Stimulated activated CD8-positive, alpha-beta memory T cell treated with anti-CD3 and anti-CD28 coated beads, Interleukin-7, amount 100 ng/mL, for 24 hours (primary cell): ENCODE results near the gene SLC16A3.

Experiments
- DNase-seq: peaks from one replicate; pipeline ENCODE4 v3.0.0-alpha.2; 2020; ENCODE audit warnings: low read depth

Gene SLC16A3

DNA sequence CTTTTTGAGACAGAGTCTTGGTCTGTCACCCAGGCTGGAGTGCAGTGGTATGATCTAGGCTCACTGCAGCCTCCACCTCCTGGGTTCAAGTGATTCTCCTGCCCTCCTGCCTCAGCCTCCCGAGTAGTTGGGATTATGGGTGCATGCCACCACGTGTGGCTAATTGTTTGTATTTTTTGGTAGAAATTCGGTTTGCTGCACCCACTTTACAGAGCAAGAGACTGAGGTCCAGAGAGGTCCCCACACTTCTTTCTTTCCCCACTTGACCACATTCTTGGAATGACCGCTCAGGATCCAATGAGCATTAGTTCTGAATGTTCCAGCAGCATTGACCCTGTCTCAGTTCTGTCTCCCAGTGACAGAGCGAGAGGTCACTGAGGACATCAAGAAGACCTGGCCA is 5.3 kb upstream of the SLC16A3 start:
- DNase-seq = no peak

DNA sequence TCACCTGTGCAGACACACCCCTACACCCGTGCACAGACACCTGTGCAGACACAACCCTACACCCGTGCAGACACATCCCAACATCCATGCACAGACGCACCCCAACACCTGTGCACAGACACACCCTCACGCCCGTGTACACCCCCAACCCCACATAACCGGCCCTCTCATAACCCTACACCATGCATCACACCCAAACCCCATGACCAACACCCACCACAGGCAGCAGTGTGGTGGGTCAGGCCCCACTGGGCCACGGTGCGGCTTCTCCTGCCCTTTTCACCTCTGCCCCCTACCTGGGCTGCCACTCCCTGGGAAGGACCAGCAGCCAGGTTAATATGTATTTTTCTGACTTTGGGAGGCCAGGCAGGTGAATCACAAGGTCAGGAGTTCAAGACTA is 4.2 kb upstream of the SLC16A3 start:
- DNase-seq = no peak

DNA sequence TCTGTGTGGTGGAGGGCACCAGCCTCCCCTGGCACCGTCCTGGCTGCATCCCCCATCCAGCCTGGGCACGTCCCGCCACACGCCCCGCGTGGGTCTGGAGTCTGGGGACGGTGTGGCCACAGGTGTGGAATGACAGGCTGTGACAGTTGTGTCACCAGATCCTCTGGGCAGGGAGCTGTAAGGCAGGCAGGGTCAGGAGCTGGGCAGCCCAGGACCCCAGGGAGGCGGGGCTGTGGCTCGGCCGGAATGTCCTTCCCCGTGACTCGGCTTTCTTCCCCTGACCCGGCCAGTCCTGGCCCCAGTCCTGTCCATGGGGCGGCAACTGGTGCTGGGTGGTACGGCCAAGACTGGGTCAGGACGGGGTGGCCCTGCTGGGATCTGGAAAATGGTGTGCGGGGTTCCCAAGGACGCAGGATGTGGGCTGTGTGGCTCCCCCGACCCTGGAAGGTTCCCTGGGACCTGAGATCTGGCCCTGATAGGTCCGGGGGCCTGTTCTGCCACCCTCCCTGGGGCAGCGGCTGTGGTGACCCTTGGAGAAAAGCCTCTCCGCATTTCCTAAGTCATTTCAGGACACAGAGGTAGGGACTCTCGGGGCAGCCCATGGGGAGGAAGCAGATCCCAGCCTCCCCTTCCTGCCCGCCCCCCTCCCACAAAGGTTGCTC is 3.3 kb upstream of the SLC16A3 start:
- DNase-seq = no peak

DNA sequence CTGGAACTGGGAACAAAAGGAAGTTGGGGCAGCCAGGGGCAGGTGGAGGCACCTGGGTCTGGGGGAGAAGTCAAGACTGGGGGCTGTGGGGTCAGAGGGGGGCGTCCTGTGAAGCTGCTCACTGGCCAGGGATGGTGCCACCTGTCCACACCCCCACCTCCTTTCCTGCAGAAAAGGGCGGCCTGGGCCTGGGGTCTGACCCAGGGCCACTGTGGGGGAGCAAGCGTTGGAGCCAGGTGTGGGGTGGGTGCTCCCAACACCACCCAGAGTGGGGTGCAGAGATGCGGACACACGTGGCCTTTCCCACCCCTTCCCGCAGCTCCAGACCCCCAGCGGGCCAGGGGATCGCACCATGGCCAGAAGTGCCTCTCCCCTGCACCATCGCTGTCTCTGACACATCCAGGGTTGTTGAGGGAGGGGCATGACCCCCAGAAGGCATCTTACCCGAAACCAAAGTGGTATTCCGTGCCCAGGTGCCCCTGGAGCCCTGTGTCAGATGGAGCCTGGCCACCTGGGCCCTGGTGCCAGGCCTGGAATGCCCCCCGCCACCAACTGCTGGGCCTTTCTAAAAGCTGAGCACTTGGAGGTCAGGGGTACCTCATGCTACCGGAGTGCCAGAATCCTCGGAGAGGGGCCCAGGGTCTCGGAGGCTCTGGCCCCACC is 2.6 kb upstream of the SLC16A3 start:
- no peak for DNase-seq

DNA sequence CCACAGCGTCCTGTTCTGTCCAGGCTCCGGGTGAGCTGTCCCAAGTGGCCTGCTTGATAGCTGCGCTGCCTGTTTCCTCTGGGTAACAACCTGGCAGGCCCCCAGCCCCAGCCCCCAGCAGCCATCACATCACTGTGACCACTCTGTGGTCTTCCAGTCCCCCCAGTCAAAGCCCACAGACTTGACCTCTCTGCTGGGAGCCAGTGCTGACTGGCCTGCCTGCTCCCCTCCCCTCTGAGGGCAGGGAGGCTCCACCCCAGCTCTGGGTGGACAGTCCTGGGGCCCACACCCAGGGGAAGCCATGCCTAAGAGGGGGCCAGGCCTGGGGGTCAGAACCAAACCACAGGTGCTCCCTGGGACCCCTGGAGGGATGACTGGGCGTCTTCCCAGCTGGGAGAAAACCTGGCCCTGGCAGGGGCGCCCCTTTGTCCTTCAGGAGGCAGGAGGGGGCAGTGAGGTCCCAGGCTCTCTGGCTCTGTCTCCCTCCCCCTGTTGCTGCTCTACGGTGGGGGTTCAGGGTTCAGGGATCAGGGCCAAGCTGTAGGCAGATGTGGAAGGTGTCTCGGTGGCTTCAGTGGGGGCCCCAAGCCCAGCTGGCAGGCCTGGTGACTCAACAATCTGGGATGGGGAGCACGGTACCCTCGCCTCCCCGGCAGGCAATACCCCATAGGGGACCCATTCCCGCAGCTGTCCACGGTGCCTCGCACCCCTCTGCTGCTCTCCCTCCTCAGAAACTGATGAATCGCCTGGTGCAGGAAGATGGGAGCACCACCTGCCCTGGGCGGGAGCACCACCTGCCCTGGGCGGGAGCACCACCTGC is 1.8 kb upstream of the SLC16A3 start:
- DNase-seq = no peak

DNA sequence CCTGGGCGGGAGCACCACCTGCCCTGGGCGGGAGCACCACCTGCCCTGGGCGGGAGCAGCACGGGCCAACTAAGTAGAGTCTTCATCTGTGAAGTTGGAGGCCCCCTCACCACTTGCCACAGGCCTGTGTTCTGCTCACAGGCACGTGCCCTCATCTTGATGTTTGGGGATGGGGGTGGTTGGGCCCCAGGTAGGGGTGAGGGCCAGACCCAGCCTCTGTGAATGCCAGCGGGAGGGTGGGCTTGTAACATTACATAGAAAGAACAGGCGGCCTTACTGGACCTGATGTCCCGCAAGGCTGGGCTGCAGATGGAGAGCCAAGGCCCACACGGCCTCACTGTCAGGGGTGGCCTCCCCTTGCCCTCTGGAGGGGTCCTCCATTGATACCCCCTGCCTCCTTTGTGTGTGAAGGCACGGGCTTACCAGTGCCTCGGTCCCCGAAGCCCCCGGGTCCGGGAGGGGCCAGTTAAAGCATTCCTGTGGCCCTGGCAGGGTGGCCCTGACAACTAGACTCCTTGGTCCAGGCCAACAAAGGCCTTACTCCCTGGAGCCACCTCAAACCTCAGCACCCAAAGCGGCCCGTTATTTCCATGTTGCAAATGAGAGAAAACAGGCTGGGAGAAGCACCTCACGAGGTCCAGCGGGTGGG is 1.1 kb upstream of the SLC16A3 start:
- no peak for DNase-seq

DNA sequence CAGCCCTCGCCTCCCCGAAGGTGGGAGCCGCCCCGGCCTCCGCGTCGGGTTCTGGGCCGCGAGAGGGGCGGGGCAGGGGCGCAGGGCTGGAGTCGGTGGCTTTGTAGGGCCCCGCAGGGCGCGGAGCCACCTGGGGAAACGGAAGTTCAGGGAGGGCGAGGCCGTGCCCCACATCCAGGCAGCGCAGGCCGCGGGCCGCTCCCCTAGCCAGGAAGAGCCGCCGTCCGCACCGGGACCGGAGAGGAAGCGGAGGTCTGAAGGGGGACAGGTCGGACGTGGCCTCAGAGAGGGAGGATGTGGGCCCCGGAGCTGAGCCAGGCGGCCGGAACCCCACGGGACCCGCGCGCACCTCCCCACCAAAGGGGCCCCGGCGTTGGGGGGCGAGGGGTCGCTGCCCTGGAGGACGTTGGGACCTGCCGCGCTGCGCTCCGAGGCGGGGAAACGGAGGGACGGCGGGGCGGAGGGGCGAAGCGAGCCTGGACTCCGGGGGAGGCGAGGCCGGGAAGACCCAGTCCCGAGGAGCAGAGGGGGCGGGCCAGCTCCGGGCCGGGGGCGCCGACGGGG is 482 bp upstream of the SLC16A3 start:
- no peak for DNase-seq

DNA sequence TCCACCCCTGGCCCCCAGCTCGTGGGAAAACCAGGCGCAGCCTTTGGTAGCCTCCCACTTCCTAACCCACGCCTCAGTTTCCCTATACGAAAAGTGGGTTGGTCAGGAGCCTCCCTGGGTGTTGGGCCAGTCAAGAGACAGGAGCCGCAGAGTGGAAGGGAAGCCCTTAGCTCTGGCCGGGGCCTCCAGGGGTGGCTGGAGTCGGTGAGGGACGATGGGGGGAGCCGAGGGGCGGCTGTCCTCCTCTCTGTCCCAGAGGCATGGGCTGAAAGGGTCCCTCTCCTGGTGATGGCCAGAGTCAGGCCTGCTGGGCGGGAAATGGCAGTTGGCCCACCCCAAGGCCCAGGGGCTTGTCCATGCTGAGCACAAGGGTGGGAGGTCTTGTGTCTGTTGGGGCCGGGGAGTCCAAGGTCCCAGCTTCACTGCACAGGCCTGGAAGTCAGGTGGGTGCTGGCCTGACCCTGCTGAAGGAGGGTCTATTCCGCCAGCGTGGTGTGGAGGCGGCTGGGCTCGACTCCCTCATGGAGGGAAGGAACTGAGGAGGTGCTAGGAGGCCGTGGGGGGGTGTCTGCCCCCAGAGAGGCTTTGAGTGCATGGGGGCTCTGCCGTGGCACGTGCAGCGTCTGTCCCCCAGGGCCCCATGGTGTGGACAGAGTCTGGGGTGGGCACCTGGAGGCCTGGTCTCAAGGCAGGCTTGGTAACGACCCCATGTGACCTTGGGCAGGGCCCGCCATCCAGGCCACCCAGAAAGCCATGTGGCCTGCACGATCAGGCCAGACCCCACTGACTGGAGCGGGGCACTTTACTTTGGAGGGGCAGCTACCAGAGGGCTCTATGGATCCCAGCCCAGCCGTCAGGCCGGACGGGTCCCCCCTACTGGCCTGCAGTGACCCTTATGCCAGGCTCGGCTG is 1.1 kb downstream of the SLC16A3 start:
- no peak for DNase-seq

DNA sequence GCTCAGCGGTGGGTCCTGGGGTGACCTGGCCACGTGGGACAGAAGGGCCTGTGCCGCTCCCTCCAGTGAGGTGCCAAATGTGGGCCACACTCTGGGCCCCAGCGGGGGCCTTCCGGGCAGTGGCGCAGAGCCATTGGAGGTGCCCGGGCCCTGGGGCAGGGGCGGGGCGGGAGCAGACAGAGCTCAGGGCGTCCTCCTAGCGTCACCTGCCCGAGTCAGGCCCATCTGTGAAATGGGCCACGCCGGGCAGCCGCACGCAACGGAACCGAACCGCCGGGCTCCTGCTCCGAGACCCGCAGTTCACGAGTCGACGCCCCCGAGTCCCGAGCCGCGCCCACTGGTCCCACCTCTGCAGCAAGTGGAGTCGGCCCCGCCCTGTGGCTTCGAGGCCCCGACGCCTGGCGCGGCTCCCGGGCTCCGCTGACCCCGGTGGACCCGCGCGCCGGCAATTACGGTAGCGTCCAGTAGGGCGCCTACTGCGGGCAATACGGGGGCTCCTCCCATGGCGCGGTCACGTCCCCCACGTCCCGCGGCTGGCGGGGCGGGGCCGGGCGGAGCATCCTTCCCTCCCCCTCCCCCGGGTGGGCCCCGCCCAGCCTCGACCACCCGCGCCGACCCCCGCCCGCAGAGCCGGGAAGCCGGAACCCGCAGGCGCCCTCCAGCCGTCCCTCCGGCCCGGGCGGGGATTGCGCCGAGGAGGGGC is 1.9 kb downstream of the SLC16A3 start:
- DNase-seq = no peak

DNA sequence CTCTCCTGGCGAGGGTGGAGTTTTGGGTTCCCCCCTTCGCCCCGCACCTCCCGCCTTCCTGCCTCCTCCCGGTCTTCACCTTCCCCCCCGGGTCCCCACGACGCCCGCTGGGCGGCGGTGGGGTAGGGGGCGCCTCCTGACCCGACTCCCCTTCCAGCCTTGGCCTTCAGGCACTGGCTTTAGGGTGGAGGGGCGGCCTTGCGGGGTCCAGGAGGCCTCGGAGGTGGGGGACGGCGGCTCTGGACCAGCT is 2.4 kb downstream of the SLC16A3 start:
- DNase-seq = no peak

DNA sequence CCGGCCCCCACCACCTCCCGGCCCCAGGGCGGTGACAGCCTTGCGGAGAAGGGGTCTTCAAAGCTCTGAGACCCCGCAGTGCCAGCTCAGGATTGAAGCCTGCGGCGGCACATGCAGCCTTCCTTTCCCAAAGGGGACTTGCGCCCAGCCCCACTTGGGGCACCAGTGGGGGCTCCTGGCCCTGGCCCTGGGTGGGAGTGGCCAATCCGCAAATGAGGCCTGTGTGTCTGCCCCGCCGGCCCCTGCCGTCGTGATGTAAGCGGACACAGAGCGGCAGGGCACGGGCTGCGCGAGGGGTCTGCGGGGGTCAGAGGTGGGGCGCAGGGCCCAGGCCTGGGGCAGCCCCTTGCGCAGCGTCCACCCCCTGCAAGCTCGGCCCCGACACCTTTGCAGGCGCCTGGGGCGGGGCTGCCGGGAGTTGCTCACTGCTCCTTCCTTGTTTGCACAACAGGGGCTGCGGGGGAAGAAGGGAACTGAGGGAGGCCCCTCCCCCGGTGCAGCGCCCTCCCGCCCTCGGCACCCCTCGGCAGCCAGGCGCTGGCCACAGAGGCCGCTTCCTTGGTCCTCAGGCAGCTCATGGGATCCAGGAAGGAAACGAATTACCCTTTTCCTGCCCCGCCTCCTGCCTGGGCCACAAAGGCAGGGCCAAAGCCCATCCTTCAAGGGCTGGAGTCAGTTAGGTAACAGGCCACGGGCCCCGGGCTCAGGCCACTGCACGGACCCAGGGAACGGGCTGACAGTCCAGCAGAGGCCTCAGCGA is 2.9 kb downstream of the SLC16A3 start:
- no peak for DNase-seq

DNA sequence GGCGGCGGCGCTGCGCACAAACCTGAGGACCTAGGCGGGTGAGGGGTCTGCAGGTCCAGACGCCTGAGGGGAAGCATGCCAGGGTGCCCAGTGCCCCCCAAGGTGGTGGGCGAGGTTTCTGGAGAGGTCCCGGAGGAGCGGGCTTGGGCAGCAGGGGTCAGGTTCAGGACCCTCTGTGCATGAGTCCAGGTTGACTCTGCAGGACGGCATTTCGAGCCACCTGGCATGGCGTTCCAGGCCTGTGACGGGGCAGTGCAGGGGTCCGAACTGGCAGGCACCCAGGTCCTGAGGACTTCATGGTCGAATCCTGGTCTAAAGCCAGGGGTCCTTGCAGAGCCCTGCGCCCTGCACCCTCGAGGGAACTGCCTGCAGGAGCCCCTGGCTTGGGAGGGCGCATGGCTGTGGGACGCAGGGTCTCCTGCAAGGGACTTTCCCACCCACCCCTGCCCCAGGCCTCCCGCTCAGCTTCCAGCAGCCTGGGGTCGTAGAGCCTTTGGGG is 3.5 kb downstream of the SLC16A3 start:
- no peak for DNase-seq

DNA sequence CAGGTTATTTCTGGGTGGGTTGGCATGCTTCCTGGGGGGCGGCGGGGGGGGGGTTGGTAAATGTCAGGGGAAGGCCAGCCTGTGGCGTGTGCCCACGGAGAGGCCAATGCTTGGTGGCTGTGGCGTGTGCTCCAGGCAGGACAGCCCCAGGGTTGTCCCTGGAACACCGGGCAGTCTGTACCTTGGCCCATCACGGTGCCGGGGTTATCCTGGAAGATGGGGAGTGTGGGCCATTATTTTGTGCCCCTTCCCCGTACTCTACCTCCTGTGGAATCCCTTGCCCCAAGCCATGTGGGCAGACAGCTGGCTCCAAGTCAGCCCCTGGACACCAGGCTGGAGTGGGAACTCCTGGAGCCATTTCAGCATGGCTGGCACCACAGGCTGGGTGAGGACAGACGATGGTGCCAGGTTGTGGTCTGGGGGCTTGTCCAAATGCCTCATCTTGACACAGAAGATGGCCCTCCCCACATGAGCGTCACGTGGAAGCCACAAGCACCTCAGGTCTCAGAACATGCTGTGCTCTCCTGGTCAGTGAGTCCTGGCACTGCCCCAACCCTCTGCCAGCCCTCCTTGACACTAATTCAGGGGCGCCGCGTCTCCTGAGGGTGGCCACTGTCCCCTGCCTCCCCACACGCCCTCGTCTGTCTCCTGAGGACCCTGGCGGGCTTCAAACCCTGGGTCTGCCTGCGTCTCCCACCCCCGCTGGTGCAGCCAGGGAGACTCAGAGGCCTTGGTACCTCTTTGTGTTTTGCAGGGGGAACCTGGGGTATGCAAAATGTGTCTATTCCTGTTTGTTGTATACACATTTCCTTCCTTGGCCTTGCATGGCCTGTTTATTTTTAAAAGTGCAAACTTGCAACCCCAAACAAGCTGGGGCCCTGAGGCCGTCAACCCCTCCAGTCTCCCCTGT is 4.3 kb downstream of the SLC16A3 start:
- no peak for DNase-seq

DNA sequence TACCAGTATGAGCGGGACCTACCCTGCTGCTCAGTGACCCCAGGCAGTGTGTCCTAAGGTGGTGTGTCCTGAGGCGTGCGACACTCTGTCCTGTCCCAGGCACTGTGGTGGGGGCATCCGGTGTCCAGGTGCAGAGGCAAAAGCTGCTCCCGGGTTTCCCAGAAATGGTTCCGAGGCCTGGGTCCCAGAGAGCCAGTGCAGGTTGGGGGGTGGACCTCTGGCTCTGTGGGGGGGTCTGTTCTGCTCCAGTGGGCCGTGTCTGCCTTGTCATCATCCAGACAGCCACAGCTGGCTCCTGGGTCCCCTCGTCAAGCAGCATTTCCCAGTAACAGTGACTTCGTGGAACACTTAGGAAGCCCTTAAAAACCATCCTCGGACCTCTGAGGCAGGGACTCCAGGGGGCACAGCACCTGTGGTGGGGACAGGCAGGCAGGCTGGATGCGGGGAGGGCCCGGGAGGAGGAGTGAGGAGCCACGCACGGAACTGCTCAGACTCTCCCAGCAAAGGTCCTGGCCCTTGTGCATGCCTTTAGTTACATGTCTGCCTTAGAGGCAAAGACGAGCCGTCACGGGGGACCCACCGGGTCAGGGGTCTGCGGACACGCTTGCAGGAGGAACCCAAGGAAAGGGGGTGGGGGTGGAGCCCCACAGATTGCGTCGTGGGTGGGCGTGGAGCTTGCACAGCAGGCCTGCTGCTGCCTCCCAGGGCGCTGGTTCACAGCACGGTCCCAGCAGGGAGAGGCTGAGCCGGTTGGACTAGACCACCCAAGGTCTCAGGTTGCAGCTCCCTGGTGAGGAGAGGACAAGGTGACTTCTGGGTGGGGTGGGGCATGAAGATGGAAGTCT is 5.6 kb downstream of the SLC16A3 start:
- no peak for DNase-seq

DNA sequence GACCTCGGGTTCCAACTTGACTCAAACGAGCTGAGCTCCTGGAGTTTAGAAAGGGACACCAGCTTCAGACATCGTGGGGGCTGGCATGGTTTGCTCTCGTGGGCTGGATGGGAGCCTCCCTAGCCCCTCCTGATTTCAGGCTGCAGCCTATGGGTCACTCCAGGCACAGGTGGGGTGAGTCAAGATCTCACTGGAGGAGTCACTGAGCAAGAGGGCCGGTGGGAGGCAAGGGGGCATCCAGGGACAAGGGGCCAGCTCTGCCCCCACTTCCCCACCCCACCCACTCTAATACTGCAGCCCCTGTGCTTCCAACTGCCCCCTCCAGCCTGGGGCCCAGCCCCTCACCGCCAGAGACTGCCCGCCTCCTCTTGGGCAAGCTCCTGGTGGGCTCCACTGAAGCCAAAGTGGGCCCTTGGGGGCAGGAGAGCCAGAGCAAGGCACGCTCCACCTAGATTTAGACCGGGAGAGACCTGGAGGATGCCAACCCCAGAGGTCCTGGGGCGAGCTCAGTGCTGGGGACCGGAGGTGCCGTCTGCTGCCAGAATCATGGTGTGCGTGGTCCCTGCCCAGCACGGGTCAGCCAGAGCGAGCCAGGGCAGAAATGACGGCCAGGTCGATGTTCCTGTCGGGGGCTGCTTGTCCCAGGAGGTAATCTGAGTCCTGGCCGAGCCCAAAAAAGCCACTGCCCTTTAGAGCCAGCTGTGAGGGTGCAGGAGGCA is 6.4 kb downstream of the SLC16A3 start:
- no peak for DNase-seq

DNA sequence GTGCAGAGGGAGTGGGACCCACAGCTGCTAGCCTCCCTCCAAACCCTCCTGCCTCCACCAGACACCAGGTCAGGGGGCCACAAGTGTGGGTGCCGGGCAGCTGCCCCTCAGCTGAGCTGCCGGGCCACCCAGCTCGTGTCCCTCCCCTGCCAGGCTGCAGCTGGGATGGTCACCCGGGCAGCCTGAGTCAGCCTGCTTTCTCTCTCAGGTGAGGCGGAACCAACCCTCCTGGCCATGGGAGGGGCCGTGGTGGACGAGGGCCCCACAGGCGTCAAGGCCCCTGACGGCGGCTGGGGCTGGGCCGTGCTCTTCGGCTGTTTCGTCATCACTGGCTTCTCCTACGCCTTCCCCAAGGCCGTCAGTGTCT is 6.9 kb downstream of the SLC16A3 start:
- DNase-seq = no peak
